SK-N-SH treated with all-trans-retinoic acid at 6 μM for 48 hours (cell line): ENCODE measurements around the gene MIEN1.

Source experiments
- ATAC-seq: fragments of 200-7000 bp; cut with Tn5 transposase; 3 replicates; pipeline ENCODE4 v1.9.1; 2020; ENCODE audit warnings: mild to moderate bottlenecking, moderate library complexity
- ARNTL ChIP-seq: fragments of 450-650 bp; formaldehyde crosslinking; IDR thresholded peaks from 2 replicates; pipeline ENCODE4 v1.5.0; 2020; ENCODE audit warnings: low read depth, mild to moderate bottlenecking, moderate library complexity, borderline replicate concordance
- CREB5 ChIP-seq: fragments of 250-450 bp; sonication (Bioruptor Pico); IDR thresholded peaks from 2 replicates; pipeline ENCODE4 v1.5.1; 2020; ENCODE audit warnings: low read depth, mild to moderate bottlenecking, moderate library complexity
- CSDC2 ChIP-seq: fragments of 250-450 bp; sonication (Bioruptor Pico); IDR thresholded peaks from 2 replicates; pipeline ENCODE4 v1.5.0; 2020; ENCODE audit warnings: mild to moderate bottlenecking, moderate library complexity
- ESRRG ChIP-seq: fragments of 250-450 bp; sonication (Bioruptor Pico); IDR thresholded peaks from 2 replicates; pipeline ENCODE4 v1.6.1; 2021; ENCODE audit warnings: mild to moderate bottlenecking
- ISL1 ChIP-seq: fragments of 250-450 bp; sonication (Bioruptor Pico); IDR thresholded peaks from 2 replicates; pipeline ENCODE4 v2.1.2; 2022; ENCODE audit warnings: mild to moderate bottlenecking, moderate library complexity
- OSR1 ChIP-seq: fragments of 250-450 bp; sonication (Bioruptor Pico); IDR thresholded peaks from 2 replicates; pipeline ENCODE4 v1.8.0; 2022; ENCODE audit warnings: moderate library complexity, mild to moderate bottlenecking, inconsistent platforms
- PATZ1 ChIP-seq: fragments of 250-450 bp; sonication (Bioruptor Pico); IDR thresholded peaks from 2 replicates; pipeline ENCODE4 v1.8.0; 2020; ENCODE audit warnings: mild to moderate bottlenecking, moderate library complexity, borderline replicate concordance
- POU6F1 ChIP-seq: fragments of 250-450 bp; sonication (Bioruptor Pico); IDR thresholded peaks from 2 replicates; pipeline ENCODE4 v1.8.0; 2021; ENCODE audit warnings: low read depth, mild to moderate bottlenecking, moderate library complexity, borderline replicate concordance
- PPARA ChIP-seq: fragments of 250-450 bp; sonication (Bioruptor Pico); IDR thresholded peaks from 2 replicates; pipeline ENCODE4 v1.5.0; 2020; ENCODE audit warnings: mild to moderate bottlenecking, borderline replicate concordance
- RARB ChIP-seq: fragments of 250-450 bp; sonication (Bioruptor Pico); IDR thresholded peaks from 2 replicates; pipeline ENCODE4 v1.8.0; 2021; ENCODE audit warnings: mild to moderate bottlenecking, moderate library complexity
- SNAI2 ChIP-seq: fragments of 250-450 bp; sonication (Bioruptor Pico); IDR thresholded peaks from 2 replicates; pipeline ENCODE4 v1.5.0; 2020; ENCODE audit warnings: mild to moderate bottlenecking, moderate library complexity
- TOX ChIP-seq: fragments of 250-450 bp; sonication (Bioruptor Pico); IDR thresholded peaks from 2 replicates; pipeline ENCODE4 v1.8.0; 2021; ENCODE audit warnings: mild to moderate bottlenecking, moderate library complexity, borderline replicate concordance
- TSHZ2 ChIP-seq: fragments of 250-450 bp; sonication (Bioruptor Pico); IDR thresholded peaks from 2 replicates; pipeline ENCODE4 v1.5.0; 2020; ENCODE audit warnings: mild to moderate bottlenecking, moderate library complexity
- ZC3H10 ChIP-seq: fragments of 250-450 bp; sonication (Bioruptor Pico); IDR thresholded peaks from 2 replicates; pipeline ENCODE4 v1.5.1; 2021; ENCODE audit warnings: mild to moderate bottlenecking, moderate library complexity
- ZFP3 ChIP-seq: fragments of 250-450 bp; sonication (Bioruptor Pico); IDR thresholded peaks from 2 replicates; pipeline ENCODE4 v1.5.0; 2020; ENCODE audit warnings: mild to moderate bottlenecking, moderate library complexity
- ZFP30 ChIP-seq: fragments of 450-650 bp; formaldehyde crosslinking; IDR thresholded peaks from 2 replicates; pipeline ENCODE4 v1.5.0; 2022; ENCODE audit warnings: mild to moderate bottlenecking, moderate library complexity
- ZNF565 ChIP-seq: fragments of 450-650 bp; formaldehyde crosslinking; conservative IDR thresholded peaks from 2 replicates; pipeline ENCODE4 v1.5.0; 2020; ENCODE audit warnings: low read depth, mild to moderate bottlenecking, moderate library complexity
- ZNF70 ChIP-seq: fragments of 450-650 bp; formaldehyde crosslinking; IDR thresholded peaks from 2 replicates; pipeline ENCODE4 v1.5.0; 2020; ENCODE audit warnings: mild to moderate bottlenecking, moderate library complexity

Gene MIEN1

GRCh38 chr17:39687546-39688474 is 42.5 kb downstream of the MIEN1 start, which contains the start of gene PGAP3:
TSS of gene PGAP3 (minus strand) at chr17:39688057. CDS start at chr17:39688014, 43 bp downstream.
- no peak for TF ChIP-seq POU6F1
- TF ChIP-seq ZC3H10 (CRISPR knock-in tag), result no peak
- no peak for TF ChIP-seq ESRRG (CRISPR knock-in tag)
- peak; percentile 63; the same call in 1 of the 2 replicates for TF ChIP-seq TSHZ2
- 0 out of 2 replicates have a peak, but pooled peaks have one; percentile 20 for TF ChIP-seq ZFP3
- no peak for TF ChIP-seq ZNF70 (CRISPR knock-in tag)
- no peak for TF ChIP-seq ARNTL (CRISPR knock-in tag)
- no peak for TF ChIP-seq OSR1
- no peak for TF ChIP-seq RARB (CRISPR knock-in tag)
- 0 out of 2 replicates have a peak, but pooled peaks have one; percentile 12 for TF ChIP-seq TOX (CRISPR knock-in tag)
- TF ChIP-seq ZNF565 (CRISPR knock-in tag), result no peak
- no peak for TF ChIP-seq PATZ1 (CRISPR knock-in tag)
- no peak for TF ChIP-seq ZFP30 (CRISPR knock-in tag)
- peak; percentile 66; the same call in 1 of the 2 replicates for TF ChIP-seq CSDC2
- TF ChIP-seq SNAI2 (CRISPR knock-in tag), result 0 out of 2 replicates have a peak, but pooled peaks have one; percentile 66
- peak; percentile 14; the same call in 1 of the 2 replicates for TF ChIP-seq ISL1 (CRISPR knock-in tag)
- TF ChIP-seq PPARA, result no peak
- TF ChIP-seq, all 23 proteins: peak for 6
- ATAC-seq, result peak; percentile 97

GRCh38 chr17:39687101-39687545 is 43.2 kb downstream of the MIEN1 start:
- no peak for ATAC-seq
- no peak for TF ChIP-seq PATZ1 (CRISPR knock-in tag)
- no peak for TF ChIP-seq ZNF565 (CRISPR knock-in tag)
- TF ChIP-seq SNAI2 (CRISPR knock-in tag), result no peak
- TF ChIP-seq TOX (CRISPR knock-in tag), result no peak
- TF ChIP-seq ZNF70 (CRISPR knock-in tag), result no peak
- TF ChIP-seq OSR1, result no peak
- no peak for TF ChIP-seq PPARA
- TF ChIP-seq ESRRG (CRISPR knock-in tag), result no peak
- TF ChIP-seq ZFP30 (CRISPR knock-in tag), result no peak
- TF ChIP-seq CREB5 (CRISPR knock-in tag), result no peak
- TF ChIP-seq POU6F1, result no peak
- TF ChIP-seq, all 23 proteins: peak for 0
